DOHH2 (cell line): ENCODE results near the gene ST3GAL3.

Source experiments
- H3F3A ChIP-seq: fragments of 200-600 bp; sonication (generic), shearing (Covaris generic); 2 replicates; pipeline ENCODE4 v1.6.0; 2016; ENCODE audit warnings: antibody characterized with exemption, mild to moderate bottlenecking; ENCODE audit not compliant: control insufficient read depth, insufficient read depth
- H3K27ac ChIP-seq: fragments of 200-600 bp; sonication (generic); 2 replicates; pipeline ENCODE4 v1.5.1; 2014; ENCODE audit warnings: low read depth, mild to moderate bottlenecking, low read length, moderate library complexity
- H3K27me3 ChIP-seq: fragments of 200-600 bp; sonication (generic); 2 replicates; pipeline ENCODE4 v1.6.1; 2014; ENCODE audit warnings: mild to moderate bottlenecking, low read length, mixed read lengths; ENCODE audit not compliant: control insufficient read depth
- H3K36me3 ChIP-seq: fragments of 200-600 bp; sonication (generic); 2 replicates; pipeline ENCODE4 v1.6.1; 2014; ENCODE audit warnings: mild to moderate bottlenecking, low read length, moderate library complexity, mixed read lengths; ENCODE audit not compliant: control insufficient read depth
- H3K4me1 ChIP-seq: fragments of 200-600 bp; sonication (generic); 2 replicates; pipeline ENCODE4 v1.6.1; 2014; ENCODE audit warnings: mild to moderate bottlenecking, low read length, mixed read lengths; ENCODE audit not compliant: control insufficient read depth
- H3K4me2 ChIP-seq: fragments of 200-600 bp; sonication (generic); 2 replicates; pipeline ENCODE4 v1.6.0; 2014; ENCODE audit warnings: mild to moderate bottlenecking, low read length, moderate library complexity
- H3K4me3 ChIP-seq: fragments of 200-600 bp; sonication (generic); 2 replicates; pipeline ENCODE4 v1.5.1; 2014; ENCODE audit warnings: mild to moderate bottlenecking, low read length, mixed read lengths
- H3K79me2 ChIP-seq: fragments of 200-600 bp; sonication (generic); 2 replicates; pipeline ENCODE4 v1.6.1; 2014; ENCODE audit warnings: mild to moderate bottlenecking, low read length, mixed read lengths; ENCODE audit not compliant: control insufficient read depth
- H3K9me2 ChIP-seq: fragments of 200-600 bp; sonication (generic); replicated peaks from 2 replicates; pipeline ENCODE4 v1.6.1; 2014; ENCODE audit warnings: mild to moderate bottlenecking, low read length, mixed read lengths; ENCODE audit not compliant: control insufficient read depth
- H3K9me3 ChIP-seq: fragments of 200-600 bp; sonication (generic); 2 replicates; pipeline ENCODE4 v1.6.1; 2014; ENCODE audit warnings: antibody characterized with exemption, low read length, mixed read lengths; ENCODE audit not compliant: control insufficient read depth, insufficient read depth
- H4K20me1 ChIP-seq: fragments of 200-600 bp; sonication (generic); 2 replicates; pipeline ENCODE4 v1.6.0; 2014; ENCODE audit warnings: low read depth, mild to moderate bottlenecking, antibody characterized with exemption, low read length, moderate library complexity; ENCODE audit not compliant: control insufficient read depth, insufficient read depth
- EZH2phosphoT487 ChIP-seq: fragments of 200-600 bp; sonication (generic); IDR thresholded peaks from 2 replicates; pipeline ENCODE4 v1.6.1; 2017; ENCODE audit warnings: borderline replicate concordance, mild to moderate bottlenecking, antibody characterized with exemption, low read length, moderate library complexity, mixed read lengths
- TF ChIP-seq, protein P1 (sequence below): fragments of 200-600 bp; sonication (generic); IDR thresholded peaks from one replicate; pipeline ENCODE4 v1.5.1; 2014; ENCODE audit warnings: antibody characterized with exemption, mild to moderate bottlenecking, low read depth, low read length; ENCODE audit not compliant: poor library complexity, severe bottlenecking

Gene ST3GAL3

GRCh38 chr1:43705334-43705733 lies 2.0 kb upstream of the ST3GAL3 start:
- Histone ChIP-seq H4K20me1 (no peaks in the 10 kb centered on the region), H3K27me3 (no peaks in the 10 kb centered on the region), H3K4me2 (peak overlapping the region; percentile 79), H3K4me3 (peak overlapping the region; percentile 88; the same call in 1 of the 2 replicates), H3K27ac (no peak overlapping the region), H3K79me2 (peaks cover 43% of the 10 kb centered on the region), H3K9me2 (no peaks in the 10 kb centered on the region), H3K4me1 (peaks cover 26% of the 10 kb centered on the region), H3K9me3 (no peaks in the 10 kb centered on the region), H3K36me3 (peaks cover 71% of the 10 kb centered on the region), H3F3A (peaks cover 9% of the 10 kb centered on the region; the same call in 1 of the 2 replicates)
- TF ChIP-seq, protein P1, sequence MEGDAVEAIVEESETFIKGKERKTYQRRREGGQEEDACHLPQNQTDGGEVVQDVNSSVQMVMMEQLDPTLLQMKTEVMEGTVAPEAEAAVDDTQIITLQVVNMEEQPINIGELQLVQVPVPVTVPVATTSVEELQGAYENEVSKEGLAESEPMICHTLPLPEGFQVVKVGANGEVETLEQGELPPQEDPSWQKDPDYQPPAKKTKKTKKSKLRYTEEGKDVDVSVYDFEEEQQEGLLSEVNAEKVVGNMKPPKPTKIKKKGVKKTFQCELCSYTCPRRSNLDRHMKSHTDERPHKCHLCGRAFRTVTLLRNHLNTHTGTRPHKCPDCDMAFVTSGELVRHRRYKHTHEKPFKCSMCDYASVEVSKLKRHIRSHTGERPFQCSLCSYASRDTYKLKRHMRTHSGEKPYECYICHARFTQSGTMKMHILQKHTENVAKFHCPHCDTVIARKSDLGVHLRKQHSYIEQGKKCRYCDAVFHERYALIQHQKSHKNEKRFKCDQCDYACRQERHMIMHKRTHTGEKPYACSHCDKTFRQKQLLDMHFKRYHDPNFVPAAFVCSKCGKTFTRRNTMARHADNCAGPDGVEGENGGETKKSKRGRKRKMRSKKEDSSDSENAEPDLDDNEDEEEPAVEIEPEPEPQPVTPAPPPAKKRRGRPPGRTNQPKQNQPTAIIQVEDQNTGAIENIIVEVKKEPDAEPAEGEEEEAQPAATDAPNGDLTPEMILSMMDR = no peak
- no peak for TF ChIP-seq EZH2phosphoT487

GRCh38 chr1:43705982-43706597 lies 1.2 kb upstream of the ST3GAL3 start:
- peaks cover 26% of the 10 kb centered on the region for H3K4me1 ChIP-seq
- no peaks in the 10 kb centered on the region for H3K27me3 ChIP-seq
- peaks cover 9% of the 10 kb centered on the region; the same call in 1 of the 2 replicates for H3F3A ChIP-seq
- H3K9me2 ChIP-seq = no peaks in the 10 kb centered on the region
- peaks cover 75% of the 10 kb centered on the region for H3K36me3 ChIP-seq
- no peak overlapping the region; the same call in 1 of the 2 replicates for H3K27ac ChIP-seq
- H3K4me3 ChIP-seq = peak overlapping the region; percentile 88
- H4K20me1 ChIP-seq = no peaks in the 10 kb centered on the region
- H3K4me2 ChIP-seq = peak overlapping the region; percentile 79
- TF ChIP-seq, protein P1 = no peak
- no peak for TF ChIP-seq EZH2phosphoT487
- peaks cover 49% of the 10 kb centered on the region for H3K79me2 ChIP-seq
- no peaks in the 10 kb centered on the region for H3K9me3 ChIP-seq

DNA sequence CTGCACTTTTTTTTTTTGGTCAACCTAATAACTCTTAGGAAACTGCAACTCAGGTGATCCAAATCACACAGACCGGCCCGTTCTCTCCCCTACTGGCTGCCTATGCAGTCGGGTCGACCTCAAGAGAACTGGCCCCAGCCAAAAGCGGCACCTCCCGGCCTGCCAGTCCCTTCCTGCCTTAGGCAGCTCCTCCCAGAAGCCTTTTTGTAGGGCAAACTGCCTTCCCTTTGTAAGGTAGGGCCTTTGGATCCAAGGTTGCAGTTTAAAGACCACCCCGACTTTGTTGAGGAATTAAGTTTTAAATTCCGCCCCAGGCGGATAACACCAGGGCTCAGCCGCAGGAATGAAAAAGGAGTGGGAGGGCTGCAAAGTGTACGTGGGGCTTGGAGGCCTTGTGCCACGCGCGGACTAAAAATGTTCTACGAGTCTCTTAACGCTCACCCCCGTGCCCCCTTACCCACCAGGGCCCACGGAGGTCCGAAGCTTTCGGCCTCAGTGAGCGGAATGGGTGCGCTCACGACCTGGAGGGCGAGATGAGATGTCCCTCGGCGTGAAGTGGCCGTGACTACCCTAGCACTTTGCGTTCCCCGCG lies 642 bp upstream of the ST3GAL3 start:
- Histone ChIP-seq H3K27me3 (no peaks in the 10 kb centered on the region), H3K9me2 (no peaks in the 10 kb centered on the region), H3K27ac (peak overlapping the region; percentile 13; the same call in 1 of the 2 replicates), H3K9me3 (no peaks in the 10 kb centered on the region), H3K4me2 (peak overlapping the region; percentile 79), H4K20me1 (no peaks in the 10 kb centered on the region), H3K36me3 (peaks cover 74% of the 10 kb centered on the region), H3K4me1 (peaks cover 26% of the 10 kb centered on the region), H3F3A (peaks cover 8% of the 10 kb centered on the region; the same call in 1 of the 2 replicates), H3K4me3 (peak overlapping the region; percentile 88), H3K79me2 (peaks cover 53% of the 10 kb centered on the region)
- TF ChIP-seq, protein P1 = no peak
- no peak for TF ChIP-seq EZH2phosphoT487
